Measurements from ENCODE around the gene SLC23A3. TPM values are rescaled to one million over a fixed set of nuclear protein-coding genes. Genes with fewer than 3 reads are reported as not detected.

The SLC23A3 gene
- total and polyA plus RNA-seq, 9 of the 15 experiments (the other 6 are each of a cell fraction or from before 2014, with no cell fraction given) = 0.06 to 0.64 (median 0.16) TPM

GRCh38 chr2:219218732-219219701 lies 49.2 kb upstream of the SLC23A3 start, which contains the start of gene ABCB6 (continued):
- TF ChIP-seq RNF2 (IDR thresholded peaks at IDR 0.05) (peak; percentile 42; the same call in 1 of the 2 replicates), BRD4 (IDR thresholded peaks at IDR 0.05) (no peak), RBM15 (IDR thresholded peaks at IDR 0.05; ENCODE audit: insufficient read depth, low read length) (no peak), ZBTB17 (CRISPR knock-in tag; IDR thresholded peaks at IDR 0.05) (peak; percentile 61; the same call in 1 of the 2 replicates), RAD21 (CRISPR knock-in tag; conservative IDR thresholded peaks at IDR 0.05 in 1 of 2, IDR thresholded peaks at IDR 0.05 in 1 of 2) (no peak), YY1 (IDR thresholded peaks at IDR 0.05; ENCODE audit: borderline replicate concordance in 1 of 3, control insufficient read depth in 1 of 3, extremely low read depth in 1 of 3, insufficient read depth in 3 of 3, insufficient read length in 1 of 3, insufficient replicate concordance in 2 of 3, low read depth in 1 of 3, low read length in 2 of 3) (peak in 1 of 3 experiments; percentile 36), TEAD1 (CRISPR knock-in tag; IDR thresholded peaks at IDR 0.05) (peak in 1 of 2 experiments; percentile 74; a peak in 2 of 4 replicates), CHD4 (IDR thresholded peaks at IDR 0.05; ENCODE audit: insufficient read depth, insufficient replicate concordance, low read depth, low read length, poor library complexity, severe bottlenecking) (no peak), HMGN3 (IDR thresholded peaks at IDR 0.05; ENCODE audit: borderline replicate concordance, extremely low read depth, insufficient read length, low read depth, low read length) (peak; percentile 21), CXXC5 (CRISPR knock-in tag; IDR thresholded peaks at IDR 0.05) (peak; percentile 72), FOXM1 (IDR thresholded peaks at IDR 0.05; ENCODE audit: low read depth) (no peak), FOXM1 (CRISPR knock-in tag; IDR thresholded peaks at IDR 0.05; ENCODE audit: low read depth) (no peak), NFYB (IDR thresholded peaks at IDR 0.05; ENCODE audit: extremely low read depth, insufficient read length) (peak; percentile 43), KDM1A (IDR thresholded peaks at IDR 0.05) (no peak), PML (IDR thresholded peaks at IDR 0.05; ENCODE audit: low read length) (peak; percentile 50; the same call in 1 of the 2 replicates), MITF (IDR thresholded peaks at IDR 0.05) (no peak)
